Mesendoderm (in vitro differentiated cells): Measurements from ENCODE around the gene PALM.

Experiments
- DNase-seq: peaks from one replicate; pipeline ENCODE4 v3.0.0; 2013
- H2AK5ac ChIP-seq: 2 replicates; pipeline ENCODE4 v1.6.1; 2013; ENCODE audit warnings: low read length, inconsistent platforms
- H2BK120ac ChIP-seq: 2 replicates; pipeline ENCODE4 v1.6.1; 2013; ENCODE audit warnings: low read depth, mild to moderate bottlenecking, low read length, moderate library complexity, mixed read lengths
- H2BK15ac ChIP-seq: replicated peaks from 2 replicates; pipeline ENCODE4 v1.6.1; 2013; ENCODE audit warnings: low read depth, mild to moderate bottlenecking, moderate library complexity
- H2BK5ac ChIP-seq: 2 replicates; pipeline ENCODE4 v1.6.1; 2013; ENCODE audit warnings: low read length, inconsistent platforms
- H3K18ac ChIP-seq: 2 replicates; pipeline ENCODE4 v1.6.1; 2013; ENCODE audit warnings: mild to moderate bottlenecking, low read length, mixed read lengths
- H3K23ac ChIP-seq: one replicate; pipeline ENCODE4 v1.6.1; 2013; ENCODE audit warnings: low read length
- H3K27ac ChIP-seq: 2 replicates; pipeline ENCODE4 v1.5.1; 2013; ENCODE audit warnings: low read depth, mild to moderate bottlenecking, inconsistent platforms, low read length, moderate library complexity
- H3K27me3 ChIP-seq: 2 replicates; pipeline ENCODE4 v1.6.1; 2013; ENCODE audit warnings: low read length, control low read depth, mild to moderate bottlenecking, inconsistent platforms; ENCODE audit not compliant: insufficient read depth, poor library complexity
- H3K36me3 ChIP-seq: 2 replicates; pipeline ENCODE4 v1.6.1; 2013; ENCODE audit warnings: low read length, inconsistent platforms; ENCODE audit not compliant: control insufficient read depth, insufficient read depth
- H3K4ac ChIP-seq: one replicate; pipeline ENCODE4 v1.6.1; 2013; ENCODE audit warnings: low read depth, mild to moderate bottlenecking, low read length, moderate library complexity
- H3K4me1 ChIP-seq: 2 replicates; pipeline ENCODE4 v1.6.1; 2013; ENCODE audit warnings: low read depth, low read length, inconsistent platforms; ENCODE audit not compliant: control insufficient read depth
- H3K4me2 ChIP-seq: 2 replicates; pipeline ENCODE4 v1.6.1; 2013; ENCODE audit warnings: low read length
- H3K4me3 ChIP-seq: 2 replicates; pipeline ENCODE4 v1.5.1; 2013; ENCODE audit warnings: mild to moderate bottlenecking, low read length
- H3K56ac ChIP-seq: one replicate; pipeline ENCODE4 v1.6.1; 2013; ENCODE audit warnings: low read length
- H3K79me1 ChIP-seq: 2 replicates; pipeline ENCODE4 v1.6.1; 2013; ENCODE audit warnings: low read length, inconsistent platforms
- H3K79me2 ChIP-seq: 2 replicates; pipeline ENCODE4 v1.6.1; 2013; ENCODE audit warnings: mild to moderate bottlenecking, low read length; ENCODE audit not compliant: control insufficient read depth, insufficient read depth
- H3K9ac ChIP-seq: 2 replicates; pipeline ENCODE4 v1.6.1; 2013; ENCODE audit warnings: low read length, inconsistent platforms
- H4K5ac ChIP-seq: one replicate; pipeline ENCODE4 v1.6.1; 2013; ENCODE audit warnings: low read length
- H4K8ac ChIP-seq: one replicate; pipeline ENCODE4 v1.6.1; 2013; ENCODE audit warnings: low read depth, mild to moderate bottlenecking, control low read depth, low read length, moderate library complexity
- WGBS: extraction: QIAGEN DNeasy Blood & Tissue Kit; methylation state at CpG from one replicate; pipeline ENCODE4 v1.1.7; 2013; ENCODE audit warnings: low lambda C conversion rate, missing lambda C conversion rate; ENCODE audit not compliant: insufficient coverage; ENCODE audit errors: extremely low coverage; 5-methylcytosine and 5-hydroxymethylcytosine counted together

The PALM gene

DNA sequence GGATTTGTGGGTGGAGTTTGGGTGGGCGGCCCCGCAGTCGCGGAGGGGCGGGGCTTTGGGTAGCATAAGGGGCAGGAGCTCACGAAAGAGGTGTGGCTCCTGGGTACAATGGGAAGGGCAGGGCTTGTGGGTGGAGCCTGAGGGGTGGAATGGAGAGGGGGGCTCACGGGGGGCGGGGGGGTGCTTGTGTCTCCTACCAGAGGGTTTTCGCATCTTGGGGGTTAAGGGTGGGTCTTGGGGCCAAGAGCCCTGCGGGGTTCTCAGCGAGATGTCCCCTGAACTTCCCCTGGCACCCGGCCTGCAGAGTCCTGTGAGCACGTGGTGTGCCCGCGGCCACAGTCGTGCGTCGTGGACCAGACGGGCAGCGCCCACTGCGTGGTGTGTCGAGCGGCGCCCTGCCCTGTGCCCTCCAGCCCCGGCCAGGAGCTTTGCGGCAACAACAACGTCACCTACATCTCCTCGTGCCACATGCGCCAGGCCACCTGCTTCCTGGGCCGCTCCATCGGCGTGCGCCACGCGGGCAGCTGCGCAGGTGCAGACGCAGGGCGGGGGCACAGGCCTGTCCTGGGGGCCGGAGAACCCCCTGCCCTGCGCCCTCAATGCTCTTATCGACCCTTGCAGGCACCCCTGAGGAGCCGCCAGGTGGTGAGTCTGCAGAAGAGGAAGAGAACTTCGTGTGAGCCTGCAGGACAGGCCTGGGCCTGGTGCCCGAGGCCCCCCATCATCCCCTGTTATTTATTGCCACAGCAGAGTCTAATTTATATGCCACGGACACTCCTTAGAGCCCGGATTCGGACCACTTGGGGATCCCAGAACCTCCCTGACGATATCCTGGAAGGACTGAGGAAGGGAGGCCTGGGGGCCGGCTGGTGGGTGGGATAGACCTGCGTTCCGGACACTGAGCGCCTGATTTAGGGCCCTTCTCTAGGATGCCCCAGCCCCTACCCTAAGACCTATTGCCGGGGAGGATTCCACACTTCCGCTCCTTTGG, 27.4 kb upstream of the PALM start:
- Histone ChIP-seq H3K4me2 (no peak overlapping the region), H3K23ac (no peak overlapping the region), H2AK5ac (no peak overlapping the region), H4K5ac (no peak overlapping the region), H3K4me1 (no peaks in the 10 kb centered on the region), H3K18ac (no peak overlapping the region), H3K4ac (no peak overlapping the region), H3K27me3 (peaks cover 2% of the 10 kb centered on the region), H3K36me3 (no peaks in the 10 kb centered on the region), H2BK5ac (no peak overlapping the region), H3K27ac (no peak overlapping the region), H3K79me1 (no peaks in the 10 kb centered on the region), H2BK120ac (no peak overlapping the region), H3K79me2 (no peaks in the 10 kb centered on the region), H3K4me3 (no peak overlapping the region), H2BK15ac (no peak overlapping the region), H3K9ac (no peak overlapping the region), H3K56ac (no peak overlapping the region), H4K8ac (no peak overlapping the region)
- no peak for DNase-seq
- no CpG with 5 or more reads among the region's 54 CpGs for WGBS

DNA sequence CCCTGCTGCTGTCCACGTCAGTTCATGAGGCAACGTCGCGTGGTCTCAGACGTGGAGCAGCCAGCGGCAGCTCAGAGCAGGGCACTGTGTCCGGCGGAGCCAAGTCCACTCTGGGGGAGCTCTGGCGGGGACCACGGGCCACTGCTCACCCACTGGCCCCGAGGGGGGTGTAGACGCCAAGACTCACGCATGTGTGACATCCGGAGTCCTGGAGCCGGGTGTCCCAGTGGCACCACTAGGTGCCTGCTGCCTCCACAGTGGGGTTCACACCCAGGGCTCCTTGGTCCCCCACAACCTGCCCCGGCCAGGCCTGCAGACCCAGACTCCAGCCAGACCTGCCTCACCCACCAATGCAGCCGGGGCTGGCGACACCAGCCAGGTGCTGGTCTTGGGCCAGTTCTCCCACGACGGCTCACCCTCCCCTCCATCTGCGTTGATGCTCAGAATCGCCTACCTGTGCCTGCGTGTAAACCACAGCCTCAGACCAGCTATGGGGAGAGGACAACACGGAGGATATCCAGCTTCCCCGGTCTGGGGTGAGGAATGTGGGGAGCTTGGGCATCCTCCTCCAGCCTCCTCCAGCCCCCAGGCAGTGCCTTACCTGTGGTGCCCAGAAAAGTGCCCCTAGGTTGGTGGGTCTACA, 25.9 kb upstream of the PALM start:
- H4K5ac ChIP-seq: no peak overlapping the region
- H3K27me3 ChIP-seq: no peaks in the 10 kb centered on the region
- H3K4me1 ChIP-seq: no peaks in the 10 kb centered on the region
- no peak overlapping the region for H3K9ac ChIP-seq
- H2BK15ac ChIP-seq: no peak overlapping the region
- no peaks in the 10 kb centered on the region for H3K79me1 ChIP-seq
- no CpG with 5 or more reads among the region's 25 CpGs for WGBS
- no peaks in the 10 kb centered on the region for H3K36me3 ChIP-seq
- H3K23ac ChIP-seq: no peak overlapping the region
- no peaks in the 10 kb centered on the region for H3K79me2 ChIP-seq
- H3K56ac ChIP-seq: no peak overlapping the region
- H4K8ac ChIP-seq: no peak overlapping the region
- DNase-seq: no peak
- H3K18ac ChIP-seq: no peak overlapping the region
- H3K27ac ChIP-seq: no peak overlapping the region
- H2BK5ac ChIP-seq: no peak overlapping the region
- H3K4ac ChIP-seq: no peak overlapping the region
- no peak overlapping the region for H2BK120ac ChIP-seq
- no peak overlapping the region for H2AK5ac ChIP-seq
- H3K4me3 ChIP-seq: no peak overlapping the region
- no peak overlapping the region for H3K4me2 ChIP-seq

DNA sequence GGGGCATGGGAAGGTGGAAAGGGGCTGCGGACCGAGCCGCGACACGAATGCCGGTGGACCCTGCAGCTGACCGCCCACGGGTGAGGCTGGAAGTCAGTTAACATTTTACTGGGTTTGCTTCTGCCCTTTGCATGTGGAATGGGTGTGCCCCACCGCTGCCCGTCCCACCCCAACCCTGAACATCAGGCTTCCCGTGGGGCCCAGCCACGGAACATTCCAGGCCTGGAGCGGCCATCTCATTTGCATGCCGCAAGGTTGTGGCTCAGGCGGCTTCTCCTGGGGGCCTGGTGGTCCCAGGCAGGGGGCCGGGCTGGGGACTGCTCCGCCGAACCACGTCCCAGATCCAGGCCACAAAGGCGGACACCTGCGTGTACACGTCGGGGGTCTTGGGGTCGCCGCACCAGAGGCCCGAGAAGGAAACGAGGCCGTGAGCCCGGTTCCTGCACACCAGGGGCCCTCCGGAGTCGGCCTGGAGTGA, 23.2 kb upstream of the PALM start:
- H3K9ac ChIP-seq: no peak overlapping the region
- no peaks in the 10 kb centered on the region for H3K4me1 ChIP-seq
- no peak overlapping the region for H2BK120ac ChIP-seq
- no peak overlapping the region for H4K5ac ChIP-seq
- H3K79me1 ChIP-seq: no peaks in the 10 kb centered on the region
- no peak overlapping the region for H3K4ac ChIP-seq
- no peaks in the 10 kb centered on the region for H3K79me2 ChIP-seq
- no peak overlapping the region for H2BK5ac ChIP-seq
- H3K23ac ChIP-seq: no peak overlapping the region
- no peak overlapping the region for H3K56ac ChIP-seq
- H3K27ac ChIP-seq: no peak overlapping the region
- H3K4me3 ChIP-seq: no peak overlapping the region
- no peak overlapping the region for H2AK5ac ChIP-seq
- H4K8ac ChIP-seq: no peak overlapping the region
- WGBS: no CpG with 5 or more reads among the region's 31 CpGs
- H3K18ac ChIP-seq: no peak overlapping the region
- no peak for DNase-seq
- H3K36me3 ChIP-seq: no peaks in the 10 kb centered on the region
- no peak overlapping the region for H2BK15ac ChIP-seq
- H3K4me2 ChIP-seq: no peak overlapping the region
- no peaks in the 10 kb centered on the region for H3K27me3 ChIP-seq

DNA sequence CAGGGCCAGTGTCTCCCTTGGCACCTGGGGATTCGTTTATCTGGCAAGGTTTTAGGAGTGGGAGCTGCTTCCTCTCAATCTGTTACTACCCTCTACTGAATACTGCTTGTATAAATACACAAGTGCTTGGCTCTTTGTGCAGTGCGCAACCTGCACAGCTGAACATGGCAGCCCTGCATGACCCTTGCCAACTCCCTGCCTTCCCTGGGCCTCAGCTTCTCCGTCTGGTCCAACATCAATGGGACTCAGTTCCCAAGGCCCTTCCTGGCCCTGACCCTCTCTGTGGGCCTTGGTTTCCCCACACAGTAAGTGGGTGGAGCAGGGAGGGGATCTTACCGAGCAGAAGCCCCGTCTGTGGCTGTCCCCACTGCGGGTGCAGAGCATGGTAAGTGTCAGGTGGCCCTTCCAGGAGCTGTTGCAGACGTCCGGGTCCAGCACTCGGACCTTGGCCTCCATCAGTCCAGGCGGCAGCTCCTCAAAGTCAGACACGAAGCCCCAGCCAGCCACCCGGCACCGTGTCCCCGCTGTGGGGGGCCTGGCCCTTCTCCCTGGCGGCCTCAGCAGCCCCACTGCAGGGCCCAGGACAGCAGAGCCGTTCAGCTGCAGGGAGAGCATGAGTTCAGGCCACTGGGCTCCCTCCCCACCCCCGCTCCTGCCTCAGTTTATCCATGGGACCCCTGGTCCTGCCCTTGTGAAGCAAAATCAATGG, 22.0 kb upstream of the PALM start:
- H3K56ac ChIP-seq: no peak overlapping the region
- no peak overlapping the region for H3K4ac ChIP-seq
- H2BK120ac ChIP-seq: no peak overlapping the region
- no peak overlapping the region for H2BK5ac ChIP-seq
- H3K4me1 ChIP-seq: no peaks in the 10 kb centered on the region
- DNase-seq: no peak
- H2BK15ac ChIP-seq: no peak overlapping the region
- no peak overlapping the region for H3K4me2 ChIP-seq
- H3K79me1 ChIP-seq: no peaks in the 10 kb centered on the region
- no CpG with 5 or more reads among the region's 17 CpGs for WGBS
- H3K36me3 ChIP-seq: no peaks in the 10 kb centered on the region
- no peak overlapping the region for H4K8ac ChIP-seq
- no peak overlapping the region for H3K23ac ChIP-seq
- H3K18ac ChIP-seq: no peak overlapping the region
- H3K27me3 ChIP-seq: no peaks in the 10 kb centered on the region
- H2AK5ac ChIP-seq: no peak overlapping the region
- no peak overlapping the region for H3K27ac ChIP-seq
- H3K79me2 ChIP-seq: no peaks in the 10 kb centered on the region
- H3K4me3 ChIP-seq: no peak overlapping the region
- no peak overlapping the region for H3K9ac ChIP-seq
- no peak overlapping the region for H4K5ac ChIP-seq

DNA sequence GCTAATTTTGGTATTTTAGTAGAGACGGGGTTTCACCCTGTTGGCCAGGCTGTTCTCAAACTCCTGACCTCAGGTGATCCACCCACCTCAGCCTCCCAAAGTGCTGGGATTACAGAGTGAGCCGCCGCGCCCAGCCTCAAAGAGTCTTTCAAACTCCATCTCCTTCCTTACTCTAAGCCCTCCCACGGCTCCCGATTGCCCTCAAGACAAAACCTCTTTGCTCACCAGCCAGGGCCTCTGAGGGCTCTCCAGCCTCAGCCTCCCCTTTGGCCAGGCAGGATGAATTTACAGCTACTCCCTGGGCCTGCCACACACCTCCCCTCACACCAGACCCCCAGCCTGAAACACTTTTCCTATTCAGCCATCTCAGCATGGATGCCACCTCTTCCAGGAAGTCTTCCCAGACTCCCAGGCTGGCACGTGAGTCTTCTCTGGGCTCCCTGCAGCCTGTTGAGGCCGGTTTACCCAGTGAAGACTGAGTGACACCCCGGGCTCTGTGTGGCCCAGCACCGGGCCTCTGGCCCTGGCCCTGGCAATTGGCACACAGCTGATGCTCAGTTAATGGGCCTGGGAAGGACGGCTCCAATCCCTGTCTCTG, 21.1 kb upstream of the PALM start:
- Histone ChIP-seq H3K36me3 (no peaks in the 10 kb centered on the region), H2BK5ac (no peak overlapping the region), H2BK120ac (no peak overlapping the region), H3K23ac (no peak overlapping the region), H4K8ac (no peak overlapping the region), H3K27me3 (no peaks in the 10 kb centered on the region), H3K79me2 (no peaks in the 10 kb centered on the region), H3K4ac (no peak overlapping the region), H2AK5ac (no peak overlapping the region), H3K79me1 (no peaks in the 10 kb centered on the region), H3K4me3 (no peak overlapping the region), H4K5ac (no peak overlapping the region), H3K4me2 (no peak overlapping the region), H3K9ac (no peak overlapping the region), H3K4me1 (no peaks in the 10 kb centered on the region), H3K27ac (no peak overlapping the region), H2BK15ac (no peak overlapping the region), H3K56ac (no peak overlapping the region), H3K18ac (no peak overlapping the region)
- WGBS: no CpG with 5 or more reads among the region's 11 CpGs
- no peak for DNase-seq
